SU-DHL-6 (cell line): ENCODE measurements around the gene THUMPD3.

Source experiments
- CTCF ChIP-seq: fragments of 200-600 bp; sonication (generic); IDR thresholded peaks from one replicate; pipeline ENCODE4 v1.5.1; 2017; ENCODE audit warnings: antibody characterized with exemption, mild to moderate bottlenecking, low read length, moderate library complexity; ENCODE audit not compliant: insufficient read depth, poor library complexity, severe bottlenecking
- EZH2phosphoT487 ChIP-seq: fragments of 200-600 bp; sonication (generic), shearing (Covaris generic); conservative IDR thresholded peaks from 2 replicates; pipeline ENCODE4 v1.6.1; 2018; ENCODE audit warnings: mild to moderate bottlenecking, antibody characterized with exemption, low read length, moderate library complexity, mixed read lengths

GRCh38 chr3:9411302-9411701, 48.4 kb downstream of the THUMPD3 start:
- TF ChIP-seq CTCF (no peak), EZH2phosphoT487 (no peak)
